T1000 (cell line): ENCODE data around the gene UHRF2.
"Not testable (repeated sequence)": the region's sequence is repeated elsewhere in the genome, so short reads cannot be mapped to it uniquely, and the experiment has no call there.

Experiments
- DNase-seq: peaks from one replicate; lab custom pipeline; 2025; ENCODE audit warnings: mixed read lengths; lab: John Stamatoyannopoulos, UW

Gene UHRF2

GRCh38 chr9:6428940-6429889, 16.2 kb downstream of the UHRF2 start:
- DNase-seq, result no peak

GRCh38 chr9:6431038-6431437, 18.0 kb downstream of the UHRF2 start:
- no peak for DNase-seq

DNA sequence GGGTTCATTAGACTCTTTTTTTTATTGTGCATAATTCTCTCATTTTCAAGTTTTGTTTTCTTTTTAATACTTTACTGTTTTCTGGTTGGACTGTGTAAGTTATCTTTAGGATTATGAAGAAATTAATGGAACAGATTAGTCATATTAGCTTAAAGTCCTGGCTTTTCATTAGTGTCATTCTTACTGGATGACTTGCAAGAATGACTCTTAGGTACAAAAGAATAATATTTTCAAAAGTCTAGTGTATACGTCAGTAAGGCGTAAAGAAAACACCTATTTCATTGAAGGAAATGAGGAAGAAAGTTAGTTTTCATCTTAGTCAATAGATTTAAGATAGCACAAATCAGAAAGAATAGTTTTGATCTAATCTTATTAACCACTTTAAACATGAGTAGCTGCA, 20.4 kb downstream of the UHRF2 start:
- no peak for DNase-seq

GRCh38 chr9:6439051-6439703, 26.2 kb downstream of the UHRF2 start:
- no peak for DNase-seq

DNA sequence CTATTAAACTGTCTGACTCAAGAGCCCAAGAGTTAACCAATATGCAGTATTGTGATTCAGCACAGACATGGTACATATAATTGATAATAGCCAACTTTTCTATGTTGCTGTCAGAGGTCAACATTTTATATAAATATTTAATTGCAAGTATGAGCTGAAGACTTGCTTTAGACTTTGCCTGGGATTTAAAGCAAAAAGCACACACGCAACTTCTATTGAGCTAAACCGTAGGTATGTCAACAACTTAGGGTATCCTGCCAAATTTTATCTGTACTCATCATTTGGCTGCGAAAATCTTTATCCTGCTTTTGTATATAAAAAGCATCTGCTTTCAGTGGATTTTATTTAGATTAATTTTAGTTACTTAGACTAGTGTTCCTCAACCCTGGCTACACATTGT, 27.4 kb downstream of the UHRF2 start:
- no peak for DNase-seq

GRCh38 chr9:6441269-6441668, 28.3 kb downstream of the UHRF2 start:
- DNase-seq, result no peak

GRCh38 chr9:6443661-6444060, 30.7 kb downstream of the UHRF2 start:
- no peak for DNase-seq

DNA sequence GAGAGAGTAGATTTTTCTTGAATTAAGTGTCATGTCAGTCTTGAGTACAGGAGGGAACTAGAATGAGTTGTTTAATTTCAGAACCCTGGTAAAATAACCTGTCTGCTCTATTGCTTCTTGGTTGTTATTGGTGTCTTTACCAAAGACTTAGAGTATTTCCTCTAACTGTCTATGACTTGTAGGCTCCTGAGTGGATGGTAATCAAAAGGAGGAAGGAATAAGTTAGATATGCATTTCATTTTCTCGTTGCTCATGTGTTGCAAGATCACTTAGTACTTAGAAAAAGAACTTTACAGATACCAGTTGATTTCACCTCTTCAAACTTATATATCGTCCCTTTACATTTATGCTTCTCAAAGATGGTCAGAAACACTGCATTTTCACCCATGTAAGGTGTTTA, 31.1 kb downstream of the UHRF2 start:
- DNase-seq, result no peak

DNA sequence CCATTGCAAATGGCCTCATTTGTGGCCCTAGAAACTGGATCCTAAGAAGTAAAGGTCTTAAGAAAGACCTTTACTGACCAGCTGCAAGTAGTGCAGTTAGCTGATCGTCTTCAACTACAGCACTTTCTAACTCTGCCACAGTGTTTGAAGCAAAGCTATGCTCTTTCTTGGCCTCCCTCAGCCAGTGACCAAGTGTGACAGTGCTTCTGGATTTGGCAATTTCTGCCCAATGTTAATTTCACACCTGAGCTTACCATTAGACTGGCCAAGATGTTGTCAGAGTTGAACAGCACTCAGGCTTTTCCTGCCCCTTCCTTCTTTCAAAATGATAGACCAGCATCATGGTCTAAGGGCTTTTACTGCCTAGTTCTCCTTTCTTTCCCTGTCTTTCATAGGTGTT, 36.1 kb downstream of the UHRF2 start:
- DNase-seq, result no peak

DNA sequence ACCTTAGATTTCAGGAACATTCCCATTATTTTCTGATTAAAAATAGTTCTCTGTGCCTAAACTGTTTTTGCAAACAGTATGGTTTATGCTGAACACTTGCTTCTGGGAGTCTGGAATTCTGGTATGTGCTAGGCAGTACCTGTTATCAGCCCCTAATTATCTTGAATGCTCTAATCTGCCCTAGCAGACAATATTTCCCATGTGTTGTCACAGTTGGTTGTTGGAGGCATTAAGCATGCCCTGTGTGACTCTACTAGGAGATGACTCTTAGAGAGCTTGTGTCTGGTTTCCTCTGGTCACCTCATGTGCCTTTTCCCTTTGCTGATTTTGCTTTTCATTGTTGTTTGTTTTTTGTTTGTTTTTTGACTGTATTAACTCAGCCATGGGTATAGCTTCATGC, 36.6 kb downstream of the UHRF2 start:
- DNase-seq, result no peak

DNA sequence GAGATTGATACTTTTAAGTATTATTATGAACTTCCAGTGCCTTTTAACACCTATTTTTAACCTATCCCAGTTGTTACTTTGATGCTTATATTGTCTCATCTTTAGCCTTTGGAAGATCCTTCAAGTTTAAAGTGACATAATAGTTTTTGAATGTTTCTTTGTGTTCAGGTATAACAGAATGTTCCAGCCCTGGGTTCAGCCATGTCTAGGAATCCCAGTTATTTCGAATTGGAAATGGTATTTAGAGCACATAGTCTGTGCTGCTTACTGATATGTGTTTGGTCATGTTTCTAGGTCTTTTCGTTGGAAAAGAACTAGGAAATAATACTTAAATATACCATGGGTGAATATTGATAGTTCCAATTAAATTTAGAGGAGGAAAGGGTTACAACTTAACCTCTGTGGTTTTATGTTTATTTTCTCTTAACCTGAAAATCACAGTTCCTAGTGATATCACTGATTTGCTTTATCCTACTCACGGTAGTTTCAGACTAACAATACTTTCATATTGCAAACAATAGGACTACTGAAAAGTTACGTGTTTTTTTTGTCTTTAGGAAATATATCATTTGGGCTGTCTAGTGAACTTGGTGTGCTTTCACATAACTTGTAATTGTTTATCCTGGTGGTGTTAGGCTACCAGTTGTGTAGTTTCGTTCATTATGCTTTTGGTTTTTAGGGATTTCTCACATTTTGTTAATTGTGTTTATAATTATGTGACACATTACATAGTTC, 37.8 kb downstream of the UHRF2 start:
- no peak for DNase-seq

GRCh38 chr9:6455292-6455691, 42.3 kb downstream of the UHRF2 start:
- not testable (repeated sequence) for DNase-seq

GRCh38 chr9:6458704-6459103, 45.7 kb downstream of the UHRF2 start:
- DNase-seq, result not testable (repeated sequence)

DNA sequence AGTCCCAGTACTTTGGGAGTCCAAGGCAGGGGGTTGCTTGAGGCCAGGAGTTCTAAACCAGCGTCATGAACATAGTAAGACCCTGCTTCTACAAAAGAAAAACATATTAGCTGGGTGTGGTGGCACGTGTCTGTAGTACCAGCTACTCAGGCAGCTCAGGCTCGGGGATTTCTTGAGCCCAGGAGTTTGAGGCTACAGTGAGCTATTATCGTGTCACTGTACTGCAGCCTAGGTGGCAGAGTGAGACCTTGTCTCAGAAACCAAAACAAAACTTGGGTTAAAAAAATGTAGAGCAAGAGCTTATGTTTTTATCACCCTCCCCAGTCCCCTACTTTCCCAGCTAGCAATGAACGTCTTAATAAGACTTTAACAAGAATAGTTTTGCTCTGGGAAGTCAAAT, 46.7 kb downstream of the UHRF2 start:
- no peak for DNase-seq

- DNase-seq, result no peak
Measured at GRCh38 chr9:6460189-6460768, 47.3 kb downstream of the UHRF2 start.

DNA sequence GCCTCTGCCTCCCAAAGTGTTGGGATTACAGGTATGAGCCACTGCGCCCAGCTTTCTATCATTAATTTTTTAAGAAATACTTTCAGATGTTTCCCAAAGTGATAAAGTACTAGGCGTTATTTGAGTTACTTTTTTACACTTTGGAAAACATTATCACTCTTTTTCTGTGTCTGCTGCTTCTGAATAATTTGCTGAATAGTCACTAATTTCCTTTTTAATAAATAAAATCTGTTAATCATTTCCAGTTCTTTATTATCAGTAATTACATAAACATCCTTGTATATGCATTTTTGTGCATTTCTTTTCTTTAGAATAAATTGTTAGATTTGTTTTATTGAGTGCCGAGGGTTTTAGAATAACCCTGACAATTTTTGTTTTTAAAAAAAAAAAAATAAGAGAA, 48.6 kb downstream of the UHRF2 start:
- no peak for DNase-seq

DNA sequence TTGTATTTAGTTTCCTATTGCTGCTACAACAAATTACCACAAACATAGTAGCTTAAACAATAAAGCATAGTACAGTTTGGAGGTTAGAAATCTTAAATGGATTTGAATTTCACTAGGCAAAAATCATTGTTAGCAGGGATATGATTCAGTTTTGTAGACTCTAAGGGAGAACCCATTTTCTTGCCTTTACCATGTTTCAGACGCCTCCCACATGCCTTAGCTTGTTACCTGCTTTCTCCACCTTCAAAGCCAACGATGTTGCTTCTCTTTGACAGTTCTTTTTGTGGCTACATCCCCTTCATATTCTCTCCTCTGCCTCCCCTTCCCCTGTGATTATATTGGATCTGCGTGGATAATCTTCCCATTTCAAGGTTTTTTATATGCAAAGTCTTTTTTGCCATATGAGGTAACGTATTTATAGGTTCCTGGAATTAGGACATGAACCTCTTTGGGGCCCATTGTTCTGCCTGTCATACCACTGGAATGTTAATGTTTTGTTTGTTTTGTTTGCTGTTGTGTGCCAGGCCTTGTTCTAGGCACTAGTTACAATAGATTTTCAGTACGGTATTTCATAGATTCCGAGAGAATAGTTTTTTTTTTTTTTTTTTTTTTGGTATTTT, 54.1 kb downstream of the UHRF2 start:
- no peak for DNase-seq

DNA sequence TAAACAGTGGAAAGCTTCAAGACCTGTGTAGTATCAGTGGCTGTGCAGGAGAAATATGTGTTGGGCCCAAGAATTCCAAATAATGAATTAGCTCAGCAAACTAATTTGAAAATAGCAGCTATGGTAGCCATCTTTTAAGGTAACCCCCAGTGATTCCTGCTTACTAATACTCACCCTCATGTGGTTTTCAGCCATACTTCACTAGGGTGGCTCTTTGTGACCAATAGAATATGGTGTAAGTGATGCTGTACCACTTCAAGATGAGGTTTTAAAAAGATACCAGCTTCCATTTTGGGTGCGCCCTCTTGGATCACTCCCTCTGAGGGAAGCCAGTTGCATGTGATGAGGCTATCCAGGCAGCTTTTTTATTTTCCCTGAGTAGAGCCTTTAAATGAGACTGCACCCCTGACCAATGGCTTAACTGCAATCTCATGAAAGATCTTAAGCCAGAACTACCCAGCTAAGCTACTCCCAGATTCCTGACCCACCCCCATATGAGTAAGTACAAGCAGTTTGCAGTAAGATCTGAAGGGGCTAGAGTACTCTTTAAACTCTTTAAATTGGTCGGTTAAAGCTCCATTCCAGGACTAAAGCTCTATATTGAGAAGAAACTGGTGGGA, 58.3 kb downstream of the UHRF2 start:
- no peak for DNase-seq

DNA sequence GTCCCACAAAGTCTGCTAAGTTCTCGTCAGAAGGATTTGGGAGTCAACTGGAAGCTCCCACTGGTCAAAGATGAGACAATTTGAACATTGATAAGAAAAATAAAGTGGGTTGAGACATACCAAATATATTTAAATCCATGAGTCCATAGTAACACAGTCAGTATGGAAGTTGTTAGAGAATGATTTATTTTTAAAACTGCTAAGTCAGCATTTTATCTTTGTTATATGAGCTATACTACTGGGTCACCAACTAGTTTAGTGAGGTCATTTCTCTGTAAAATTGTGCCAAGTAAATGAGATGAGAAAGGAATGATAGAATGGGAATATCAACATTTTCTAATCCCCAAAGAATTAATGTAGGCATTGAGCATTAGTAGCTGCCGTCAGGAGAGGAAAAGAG, 60.2 kb downstream of the UHRF2 start:
- no peak for DNase-seq

GRCh38 chr9:6479959-6480358, 67.0 kb downstream of the UHRF2 start:
- DNase-seq, result no peak

DNA sequence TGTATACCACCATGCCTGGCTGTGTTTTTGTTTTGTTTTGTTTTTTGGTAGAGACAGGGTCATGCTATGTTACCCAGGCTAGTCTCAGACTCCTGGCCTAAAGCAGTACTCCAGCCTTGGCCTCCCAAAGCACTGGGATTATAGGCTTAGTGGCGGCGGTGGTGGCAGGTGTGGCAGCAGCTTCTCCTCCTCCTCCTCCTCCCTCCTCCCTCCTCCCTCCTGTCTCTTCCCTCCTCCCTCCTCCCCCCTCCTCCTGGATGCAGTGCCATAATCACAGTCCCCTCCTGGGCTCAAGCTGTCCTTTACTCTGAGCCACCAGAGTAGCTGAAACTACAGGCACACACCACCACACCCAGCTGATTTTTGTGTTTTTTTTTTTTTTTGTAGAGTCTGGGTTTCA, 71.2 kb downstream of the UHRF2 start:
- DNase-seq, result no peak
